ENCODE data around the gene MAGED2.

GRCh38 chrX:54794795-54795194, 12.8 kb upstream of the MAGED2 start:
- no peak for TF ChIP-seq EZH2phosphoT487 (IDR thresholded peaks at IDR 0.05; ENCODE audit: low read depth, severe bottlenecking, unreplicated experiment)
- TF ChIP-seq, protein P1, sequence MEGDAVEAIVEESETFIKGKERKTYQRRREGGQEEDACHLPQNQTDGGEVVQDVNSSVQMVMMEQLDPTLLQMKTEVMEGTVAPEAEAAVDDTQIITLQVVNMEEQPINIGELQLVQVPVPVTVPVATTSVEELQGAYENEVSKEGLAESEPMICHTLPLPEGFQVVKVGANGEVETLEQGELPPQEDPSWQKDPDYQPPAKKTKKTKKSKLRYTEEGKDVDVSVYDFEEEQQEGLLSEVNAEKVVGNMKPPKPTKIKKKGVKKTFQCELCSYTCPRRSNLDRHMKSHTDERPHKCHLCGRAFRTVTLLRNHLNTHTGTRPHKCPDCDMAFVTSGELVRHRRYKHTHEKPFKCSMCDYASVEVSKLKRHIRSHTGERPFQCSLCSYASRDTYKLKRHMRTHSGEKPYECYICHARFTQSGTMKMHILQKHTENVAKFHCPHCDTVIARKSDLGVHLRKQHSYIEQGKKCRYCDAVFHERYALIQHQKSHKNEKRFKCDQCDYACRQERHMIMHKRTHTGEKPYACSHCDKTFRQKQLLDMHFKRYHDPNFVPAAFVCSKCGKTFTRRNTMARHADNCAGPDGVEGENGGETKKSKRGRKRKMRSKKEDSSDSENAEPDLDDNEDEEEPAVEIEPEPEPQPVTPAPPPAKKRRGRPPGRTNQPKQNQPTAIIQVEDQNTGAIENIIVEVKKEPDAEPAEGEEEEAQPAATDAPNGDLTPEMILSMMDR (IDR thresholded peaks at IDR 0.05; ENCODE audit: poor library complexity) = no peak

Measured in hepatocyte (in vitro differentiated cells).